ENCODE data around the gene ZKSCAN5. TPM values are rescaled to one million over a fixed set of nuclear protein-coding genes. Genes with fewer than 3 reads are reported as not detected.
A peak's percentile ranks its signal among the peaks of the same experiment; 100 is the strongest.
"Not testable (repeated sequence)": the region's sequence is repeated elsewhere in the genome, so short reads cannot be mapped to it uniquely, and the experiment has no call there.

ZKSCAN5 gene
- total and polyA plus RNA-seq, 9 donors: 7.1 to 11.5 (median 9.9) TPM

DNA sequence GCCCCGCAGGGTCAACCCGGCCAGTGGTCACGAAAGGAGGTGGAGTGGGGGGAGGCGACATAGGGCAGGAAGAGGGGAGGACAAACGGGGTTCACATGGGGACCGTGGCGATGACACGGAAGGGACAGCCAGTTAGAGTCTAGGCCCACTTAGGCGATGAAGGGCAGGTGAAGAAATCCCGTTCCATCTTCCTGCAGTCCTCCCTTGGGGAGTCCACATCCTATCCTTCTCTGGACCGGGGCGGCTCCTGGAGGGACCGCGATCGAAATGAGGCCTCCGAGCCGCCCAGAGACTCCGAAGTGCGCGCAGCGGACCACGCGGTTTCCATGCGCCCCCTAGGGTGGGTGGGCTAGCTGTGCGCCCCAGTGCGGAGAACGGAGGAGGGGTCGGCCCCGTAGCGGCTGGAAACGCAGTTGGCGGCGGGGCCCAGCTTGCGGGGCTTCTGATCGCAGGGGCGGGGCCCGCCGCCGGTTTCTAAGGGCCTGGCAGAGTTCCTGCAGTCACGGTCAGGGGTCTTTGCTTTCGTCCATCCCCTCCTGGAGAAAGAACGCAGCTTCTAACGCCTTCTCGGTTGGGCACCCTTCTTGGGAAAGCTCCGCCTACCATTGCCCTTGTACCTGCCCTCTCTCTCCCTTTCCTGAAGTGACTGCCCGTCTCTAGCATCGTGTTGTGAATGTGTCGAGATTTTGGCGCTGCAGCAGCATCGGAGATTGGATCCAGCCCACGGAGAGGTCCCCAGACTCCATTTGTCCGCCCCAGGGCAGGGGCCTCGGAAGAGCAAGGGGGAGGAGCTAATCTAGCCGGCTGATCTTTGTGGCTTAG is 75.7 kb downstream of the ZKSCAN5 start:
- peak overlapping the region; percentile 68 for H3K4me3 ChIP-seq (ENCODE audit: low read length)
- H3K27ac ChIP-seq (ENCODE audit: low read length): no peak overlapping the region
- H3K9me3 ChIP-seq (replicated peaks; ENCODE audit: control insufficient read depth, low read depth, low read length): no peaks in the 10 kb centered on the region
- DNase-seq: peak; percentile 69
- H3K36me3 ChIP-seq (ENCODE audit: control insufficient read depth, insufficient read depth, low read length): peaks cover under 1% of the 10 kb centered on the region
- H3K4me1 ChIP-seq (ENCODE audit: control insufficient read depth, insufficient read depth, low read length): peaks cover 10% of the 10 kb centered on the region
- WGBS (ENCODE audit: insufficient coverage): 1% methylated on average over 46 of the region's 54 CpGs
- no peaks in the 10 kb centered on the region for H3K27me3 ChIP-seq (ENCODE audit: control insufficient read depth, insufficient read depth, low read length)

DNA sequence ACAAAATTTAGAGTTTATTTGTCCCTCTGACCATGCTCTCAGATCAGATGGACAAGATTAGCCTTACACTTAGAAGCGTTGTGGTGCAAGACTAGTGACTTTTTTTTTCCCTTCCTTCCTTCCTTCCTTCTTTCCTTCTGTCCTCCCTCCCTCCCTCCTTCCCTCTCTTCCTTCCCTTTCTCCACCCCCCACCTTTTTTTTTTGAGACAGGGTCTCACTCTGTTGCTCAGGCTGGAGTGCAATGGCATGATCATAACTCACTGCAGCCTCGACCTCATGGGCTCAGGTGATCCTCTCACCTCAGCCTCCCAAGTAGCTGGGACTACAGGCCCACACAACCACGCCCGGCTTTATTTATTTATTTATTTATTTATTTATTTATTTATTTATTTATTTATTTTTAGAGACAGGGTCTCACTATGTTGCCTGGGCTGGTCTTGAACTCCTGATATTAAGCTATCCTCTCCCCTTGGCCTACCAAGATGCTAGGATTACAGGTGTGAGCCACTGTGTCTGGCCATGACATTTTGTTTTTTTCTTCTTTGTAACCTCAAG is 76.4 kb downstream of the ZKSCAN5 start:
- WGBS (ENCODE audit: insufficient coverage): no CpG with 5 or more reads among the region's 4 CpGs
- not testable (repeated sequence) for H3K9me3 ChIP-seq (replicated peaks; ENCODE audit: control insufficient read depth, low read depth, low read length); DNase-seq; H3K27me3 ChIP-seq (ENCODE audit: control insufficient read depth, insufficient read depth, low read length); H3K36me3 ChIP-seq (ENCODE audit: control insufficient read depth, insufficient read depth, low read length); H3K27ac ChIP-seq (ENCODE audit: low read length)
- Histone ChIP-seq H3K4me1 (ENCODE audit: control insufficient read depth, insufficient read depth, low read length) (peaks cover 10% of the 10 kb centered on the region), H3K4me3 (ENCODE audit: low read length) (peak overlapping the region; percentile 68)

Other genes starting within 250 kb of the ZKSCAN5 start
- gene MYH16, start 231.8 kb upstream of the ZKSCAN5 start, total RNA-seq: not detected
- under 1 TPM; 0.11 to 0.56 (median 0.22) TPM for gene MYH16, start 231.8 kb upstream of the ZKSCAN5 start, polyA plus RNA-seq (ENCODE audit: insufficient read depth in 1 of 8, insufficient read length in 8 of 8, low replicate concordance in 1 of 8)
- gene ARPC1A, start 178.8 kb upstream of the ZKSCAN5 start, total RNA-seq: 54.6 TPM
- 10 to 100 TPM; 55.1 to 90.3 (median 66.6) TPM for gene ARPC1A, start 178.8 kb upstream of the ZKSCAN5 start, polyA plus RNA-seq (ENCODE audit: insufficient read depth in 1 of 8, insufficient read length in 8 of 8, low replicate concordance in 1 of 8)
- 51.3 TPM for gene ARPC1B, start 129.9 kb upstream of the ZKSCAN5 start, total RNA-seq
- gene ARPC1B, start 129.9 kb upstream of the ZKSCAN5 start, polyA plus RNA-seq (ENCODE audit: insufficient read depth in 1 of 8, insufficient read length in 8 of 8, low replicate concordance in 1 of 8): 10 to 100 TPM; 39.6 to 66.7 (median 50.2) TPM
- gene PDAP1, start 96.1 kb upstream of the ZKSCAN5 start, total RNA-seq: 64.8 TPM
- gene PDAP1, start 96.1 kb upstream of the ZKSCAN5 start, polyA plus RNA-seq (ENCODE audit: insufficient read depth in 1 of 8, insufficient read length in 8 of 8, low replicate concordance in 1 of 8): 100 to 1,000 TPM; 119 to 155 (median 138) TPM
- gene BUD31, start 95.7 kb upstream of the ZKSCAN5 start, total RNA-seq: 72.8 TPM
- 10 to 100 TPM; 74.5 to 88.5 (median 79.7) TPM for gene BUD31, start 95.7 kb upstream of the ZKSCAN5 start, polyA plus RNA-seq (ENCODE audit: insufficient read depth in 1 of 8, insufficient read length in 8 of 8, low replicate concordance in 1 of 8)
- 4.3 TPM for gene PTCD1, start 65.9 kb upstream of the ZKSCAN5 start, total RNA-seq
- gene PTCD1, start 65.9 kb upstream of the ZKSCAN5 start, polyA plus RNA-seq (ENCODE audit: insufficient read depth in 1 of 8, insufficient read length in 8 of 8, low replicate concordance in 1 of 8): 1 to 10 TPM; 2.9 to 6.0 (median 4.2) TPM
- gene CPSF4, start 65.7 kb upstream of the ZKSCAN5 start, total RNA-seq: 31.8 TPM
- 10 to 100 TPM; 29.2 to 48.3 (median 35.8) TPM for gene CPSF4, start 65.7 kb upstream of the ZKSCAN5 start, polyA plus RNA-seq (ENCODE audit: insufficient read depth in 1 of 8, insufficient read length in 8 of 8, low replicate concordance in 1 of 8)
- 498 TPM for gene ATP5MF, start 38.5 kb upstream of the ZKSCAN5 start, total RNA-seq
- gene ATP5MF, start 38.5 kb upstream of the ZKSCAN5 start, polyA plus RNA-seq (ENCODE audit: insufficient read depth in 1 of 8, insufficient read length in 8 of 8, low replicate concordance in 1 of 8): 100 to 1,000 TPM; 336 to 432 (median 388) TPM
- gene ZNF789, start 31.8 kb upstream of the ZKSCAN5 start, total RNA-seq: 22.0 TPM
- gene ZNF789, start 31.8 kb upstream of the ZKSCAN5 start, polyA plus RNA-seq (ENCODE audit: insufficient read depth in 1 of 8, insufficient read length in 8 of 8, low replicate concordance in 1 of 8): 10 to 100 TPM; 14.8 to 53.8 (median 23.2) TPM
- gene ZNF394, start 4.4 kb upstream of the ZKSCAN5 start, total RNA-seq: 19.9 TPM
- gene ZNF394, start 4.4 kb upstream of the ZKSCAN5 start, polyA plus RNA-seq (ENCODE audit: insufficient read depth in 1 of 8, insufficient read length in 8 of 8, low replicate concordance in 1 of 8): 10 to 100 TPM in 4 of 8 donors, 1 to 10 TPM in 4; 7.9 to 11.2 (median 9.9) TPM
- 8.3 TPM for gene FAM200A, start 47.5 kb downstream of the ZKSCAN5 start, total RNA-seq
- gene FAM200A, start 47.5 kb downstream of the ZKSCAN5 start, polyA plus RNA-seq (ENCODE audit: insufficient read depth in 1 of 8, insufficient read length in 8 of 8, low replicate concordance in 1 of 8): 10 to 100 TPM in 1 of 8 donors, 1 to 10 TPM in 7; 8.0 to 10.1 (median 8.9) TPM
- 46.2 TPM for gene ZNF655, start 54.0 kb downstream of the ZKSCAN5 start, total RNA-seq
- gene ZNF655, start 54.0 kb downstream of the ZKSCAN5 start, polyA plus RNA-seq (ENCODE audit: insufficient read depth in 1 of 8, insufficient read length in 8 of 8, low replicate concordance in 1 of 8): 10 to 100 TPM; 32.3 to 51.9 (median 38.3) TPM
- gene TMEM225B, start 93.6 kb downstream of the ZKSCAN5 start, total RNA-seq: 0.89 TPM
- 1 to 10 TPM in 3 of 8 donors, under 1 TPM in 5; 0.37 to 1.3 (median 0.72) TPM for gene TMEM225B, start 93.6 kb downstream of the ZKSCAN5 start, polyA plus RNA-seq (ENCODE audit: insufficient read depth in 1 of 8, insufficient read length in 8 of 8, low replicate concordance in 1 of 8)
- gene ZSCAN25, start 112.3 kb downstream of the ZKSCAN5 start, total RNA-seq: 11.2 TPM
- gene ZSCAN25, start 112.3 kb downstream of the ZKSCAN5 start, polyA plus RNA-seq (ENCODE audit: insufficient read depth in 1 of 8, insufficient read length in 8 of 8, low replicate concordance in 1 of 8): 10 to 100 TPM in 4 of 8 donors, 1 to 10 TPM in 4; 8.9 to 12.5 (median 9.9) TPM
- gene CYP3A5, start 175.3 kb downstream of the ZKSCAN5 start, total RNA-seq: 0.93 TPM
- gene CYP3A5, start 175.3 kb downstream of the ZKSCAN5 start, polyA plus RNA-seq (ENCODE audit: insufficient read depth in 1 of 8, insufficient read length in 8 of 8, low replicate concordance in 1 of 8): 1 to 10 TPM in 3 of 8 donors, under 1 TPM in 5; 0.40 to 8.1 (median 0.83) TPM
- 0.58 TPM for gene CYP3A7, start 230.5 kb downstream of the ZKSCAN5 start, total RNA-seq
- gene CYP3A7, start 230.5 kb downstream of the ZKSCAN5 start, polyA plus RNA-seq (ENCODE audit: insufficient read depth in 1 of 8, insufficient read length in 8 of 8, low replicate concordance in 1 of 8): 1 to 10 TPM in 2 of 8 donors, under 1 TPM in 2, not detected in 4; 0.11 to 6.2 (median 1.7) TPM